Measurements from ENCODE around the gene LAMA2. TPM values are rescaled to one million over a fixed set of nuclear protein-coding genes. Genes with fewer than 3 reads are reported as not detected.

The LAMA2 gene
- total and polyA plus RNA-seq, 2 experiments from 2014 or later: 11.1 to 57.5 TPM

GRCh38 chr6:129495652-129496051 is 612.7 kb downstream of the LAMA2 start:
- Histone ChIP-seq H3K36me3 (replicated peaks; ENCODE audit: insufficient read depth, low read depth) (no peaks in the 10 kb centered on the region), H3K9me3 (ENCODE audit: low read depth) (no peaks in the 10 kb centered on the region), H3K4me2 (no peak overlapping the region), H4K20me1 (ENCODE audit: insufficient read depth, poor library complexity, severe bottlenecking) (no peaks in the 10 kb centered on the region), H3K4me1 (ENCODE audit: insufficient read depth) (peaks cover 31% of the 10 kb centered on the region), H2AFZ (no peak overlapping the region), H3K9me2 (replicated peaks; ENCODE audit: insufficient read depth) (no peaks in the 10 kb centered on the region), H3K79me2 (no peaks in the 10 kb centered on the region), H3K27ac (no peak overlapping the region), H3K4me3 (no peak overlapping the region), H3K27me3 (no peaks in the 10 kb centered on the region)
- 98% methylated on average over 2 of the region's 2 CpGs for WGBS (ENCODE audit: low lambda C conversion rate, missing lambda C conversion rate)
- TF ChIP-seq, protein P1, sequence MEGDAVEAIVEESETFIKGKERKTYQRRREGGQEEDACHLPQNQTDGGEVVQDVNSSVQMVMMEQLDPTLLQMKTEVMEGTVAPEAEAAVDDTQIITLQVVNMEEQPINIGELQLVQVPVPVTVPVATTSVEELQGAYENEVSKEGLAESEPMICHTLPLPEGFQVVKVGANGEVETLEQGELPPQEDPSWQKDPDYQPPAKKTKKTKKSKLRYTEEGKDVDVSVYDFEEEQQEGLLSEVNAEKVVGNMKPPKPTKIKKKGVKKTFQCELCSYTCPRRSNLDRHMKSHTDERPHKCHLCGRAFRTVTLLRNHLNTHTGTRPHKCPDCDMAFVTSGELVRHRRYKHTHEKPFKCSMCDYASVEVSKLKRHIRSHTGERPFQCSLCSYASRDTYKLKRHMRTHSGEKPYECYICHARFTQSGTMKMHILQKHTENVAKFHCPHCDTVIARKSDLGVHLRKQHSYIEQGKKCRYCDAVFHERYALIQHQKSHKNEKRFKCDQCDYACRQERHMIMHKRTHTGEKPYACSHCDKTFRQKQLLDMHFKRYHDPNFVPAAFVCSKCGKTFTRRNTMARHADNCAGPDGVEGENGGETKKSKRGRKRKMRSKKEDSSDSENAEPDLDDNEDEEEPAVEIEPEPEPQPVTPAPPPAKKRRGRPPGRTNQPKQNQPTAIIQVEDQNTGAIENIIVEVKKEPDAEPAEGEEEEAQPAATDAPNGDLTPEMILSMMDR (IDR thresholded peaks at IDR 0.05; ENCODE audit: poor library complexity): no peak
- TF ChIP-seq EZH2 (IDR thresholded peaks at IDR 0.05; ENCODE audit: borderline replicate concordance) (no peak), EZH2phosphoT487 (IDR thresholded peaks at IDR 0.05; ENCODE audit: low read depth, severe bottlenecking, unreplicated experiment) (no peak)
- no peak for DNase-seq (ENCODE audit: low spot score)

- Histone ChIP-seq H4K20me1 (ENCODE audit: insufficient read depth, poor library complexity, severe bottlenecking) (no peaks in the 10 kb centered on the region), H3K9me3 (ENCODE audit: low read depth) (no peaks in the 10 kb centered on the region), H3K79me2 (no peaks in the 10 kb centered on the region), H3K9me2 (replicated peaks; ENCODE audit: insufficient read depth) (no peaks in the 10 kb centered on the region), H3K27ac (peak overlapping the region; percentile 26), H2AFZ (no peak overlapping the region), H3K4me1 (ENCODE audit: insufficient read depth) (peaks cover 38% of the 10 kb centered on the region), H3K4me3 (no peak overlapping the region), H3K27me3 (no peaks in the 10 kb centered on the region), H3K36me3 (replicated peaks; ENCODE audit: insufficient read depth, low read depth) (no peaks in the 10 kb centered on the region), H3K4me2 (peak overlapping the region; percentile 20)
- 59% methylated on average over 6 of the region's 6 CpGs for WGBS (ENCODE audit: low lambda C conversion rate, missing lambda C conversion rate)
- TF ChIP-seq, protein P1 (IDR thresholded peaks at IDR 0.05; ENCODE audit: poor library complexity): no peak
- TF ChIP-seq EZH2phosphoT487 (IDR thresholded peaks at IDR 0.05; ENCODE audit: low read depth, severe bottlenecking, unreplicated experiment): no peak
- TF ChIP-seq EZH2 (IDR thresholded peaks at IDR 0.05; ENCODE audit: borderline replicate concordance): no peak
- no peak for DNase-seq (ENCODE audit: low spot score)
Observed at GRCh38 chr6:129497481-129498441, 614.8 kb downstream of the LAMA2 start.

GRCh38 chr6:129498541-129498940 is 615.6 kb downstream of the LAMA2 start:
- Histone ChIP-seq H4K20me1 (ENCODE audit: insufficient read depth, poor library complexity, severe bottlenecking) (no peaks in the 10 kb centered on the region), H3K27me3 (no peaks in the 10 kb centered on the region), H3K36me3 (replicated peaks; ENCODE audit: insufficient read depth, low read depth) (no peaks in the 10 kb centered on the region), H3K4me3 (no peak overlapping the region), H3K79me2 (no peaks in the 10 kb centered on the region), H3K27ac (peak overlapping the region; percentile 26), H3K4me2 (peak overlapping the region; percentile 20), H3K4me1 (ENCODE audit: insufficient read depth) (peaks cover 32% of the 10 kb centered on the region), H3K9me2 (replicated peaks; ENCODE audit: insufficient read depth) (no peaks in the 10 kb centered on the region), H3K9me3 (ENCODE audit: low read depth) (no peaks in the 10 kb centered on the region), H2AFZ (no peak overlapping the region)
- no peak for TF ChIP-seq EZH2phosphoT487 (IDR thresholded peaks at IDR 0.05; ENCODE audit: low read depth, severe bottlenecking, unreplicated experiment)
- TF ChIP-seq, protein P1 (IDR thresholded peaks at IDR 0.05; ENCODE audit: poor library complexity): no peak
- no peak for TF ChIP-seq EZH2 (IDR thresholded peaks at IDR 0.05; ENCODE audit: borderline replicate concordance)
- DNase-seq (ENCODE audit: low spot score): no peak
- WGBS (ENCODE audit: low lambda C conversion rate, missing lambda C conversion rate): 75% methylated on average over 2 of the region's 2 CpGs
